Stimulated activated CD8-positive, alpha-beta memory T cell treated with anti-CD3 and anti-CD28 coated beads, Interleukin-4, amount 100 ng/mL, for 24 hours (primary cell): ENCODE results near the gene WDR82.

Experiments
- DNase-seq: peaks from one replicate; pipeline ENCODE4 v3.0.0-alpha.2; 2020; ENCODE audit warnings: low read depth

Gene WDR82

DNA sequence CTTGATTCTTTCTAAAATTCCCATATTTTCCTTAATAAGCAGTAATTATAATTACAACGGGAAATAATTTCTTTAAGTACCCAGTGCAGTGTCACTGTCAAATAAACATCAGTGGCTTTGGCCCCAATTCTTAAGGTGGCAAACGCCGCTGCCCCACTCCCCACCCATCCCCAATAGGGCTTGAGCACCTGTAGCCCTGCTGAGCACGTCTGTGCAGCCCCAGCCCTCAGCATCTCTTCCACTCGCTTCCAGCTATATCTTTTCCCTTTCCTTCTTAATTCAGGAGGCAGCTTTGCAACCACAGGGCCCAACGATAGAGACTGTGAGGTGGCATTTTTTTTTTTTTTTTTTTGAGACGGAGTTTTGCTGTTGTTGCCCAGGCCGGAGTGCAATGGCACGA is 23.8 kb downstream of the WDR82 start:
- DNase-seq, result no peak

GRCh38 chr3:52253314-52254304 is 24.8 kb downstream of the WDR82 start:
- peak; percentile 76 for DNase-seq

DNA sequence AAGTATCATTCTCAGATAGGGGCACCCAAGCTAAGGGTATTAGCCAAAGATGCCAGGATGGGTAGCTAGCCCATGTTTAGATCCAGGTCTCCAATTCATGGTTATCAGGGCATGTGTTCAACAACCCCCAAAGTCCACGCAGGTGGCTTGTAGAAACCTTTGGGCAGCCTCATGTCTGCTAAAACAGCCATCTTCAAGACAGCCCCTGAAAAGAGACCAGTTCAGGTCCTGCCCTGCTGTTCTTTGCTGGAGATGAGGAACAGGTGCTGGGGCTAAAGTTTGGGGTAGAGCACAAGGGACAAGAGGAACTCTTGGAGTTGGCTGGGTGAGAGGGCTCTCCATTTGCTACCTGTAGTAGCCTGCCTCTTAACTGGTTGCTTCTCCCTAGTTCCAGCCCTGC is 28.3 kb downstream of the WDR82 start:
- DNase-seq, result no peak

DNA sequence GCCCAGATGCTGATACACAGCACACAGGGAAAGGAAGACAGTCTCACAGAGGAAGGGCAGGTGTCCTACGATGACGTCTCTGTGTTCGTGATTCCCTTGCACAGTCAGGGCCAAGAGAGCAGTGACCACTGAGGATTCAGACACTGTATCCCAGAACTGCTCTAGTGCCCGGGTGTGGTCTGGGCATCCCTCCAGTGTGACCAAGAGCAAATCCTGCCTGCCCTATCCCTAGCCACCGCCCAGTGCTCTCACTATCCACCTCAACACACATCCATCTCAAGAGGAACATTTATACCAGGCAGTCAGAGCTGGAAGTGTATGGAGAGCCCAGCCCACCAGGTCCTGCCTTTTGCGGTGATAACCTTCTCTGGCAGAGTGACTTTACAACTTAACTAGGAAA is 28.8 kb downstream of the WDR82 start:
- DNase-seq, result no peak

- DNase-seq, result no peak
Observed at GRCh38 chr3:52248816-52249547, 29.5 kb downstream of the WDR82 start.

GRCh38 chr3:52248165-52248541 is 30.3 kb downstream of the WDR82 start:
- no peak for DNase-seq

DNA sequence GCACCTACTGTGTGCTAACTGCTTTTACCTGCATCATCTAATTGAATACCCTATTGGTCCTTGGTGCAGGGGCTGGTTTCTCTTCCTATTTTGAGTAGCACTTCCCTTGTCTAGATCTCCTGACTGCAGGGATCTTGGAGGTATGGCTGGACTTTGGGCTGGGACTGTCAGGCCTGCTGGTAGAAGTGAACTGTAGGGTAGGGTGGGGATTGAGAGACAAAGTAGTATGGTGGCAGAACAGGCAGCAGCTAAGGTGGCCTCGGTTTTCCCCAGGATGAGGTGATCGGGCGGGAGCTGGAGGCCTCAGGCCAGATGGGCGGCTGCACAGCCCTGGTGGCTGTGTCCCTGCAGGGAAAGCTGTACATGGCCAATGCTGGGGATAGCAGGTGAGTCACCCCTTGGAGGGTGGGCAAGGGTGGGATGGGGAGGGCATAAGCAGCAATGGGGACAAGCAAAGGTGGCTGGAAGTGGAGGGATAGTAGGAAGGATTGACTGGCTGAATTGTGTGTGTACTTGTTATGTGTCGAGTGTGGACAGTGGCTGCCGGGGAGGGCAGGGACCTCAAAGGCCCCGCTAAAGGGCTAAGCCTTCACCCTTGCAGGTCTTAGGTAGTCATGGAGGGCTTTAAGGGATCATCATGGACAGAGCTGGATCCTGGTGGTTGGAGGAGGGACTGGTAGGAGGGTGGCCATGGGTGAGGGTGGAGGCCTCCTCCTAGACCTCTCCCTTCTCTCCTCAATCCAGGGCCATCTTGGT is 30.9 kb downstream of the WDR82 start:
- DNase-seq, result no peak

DNA sequence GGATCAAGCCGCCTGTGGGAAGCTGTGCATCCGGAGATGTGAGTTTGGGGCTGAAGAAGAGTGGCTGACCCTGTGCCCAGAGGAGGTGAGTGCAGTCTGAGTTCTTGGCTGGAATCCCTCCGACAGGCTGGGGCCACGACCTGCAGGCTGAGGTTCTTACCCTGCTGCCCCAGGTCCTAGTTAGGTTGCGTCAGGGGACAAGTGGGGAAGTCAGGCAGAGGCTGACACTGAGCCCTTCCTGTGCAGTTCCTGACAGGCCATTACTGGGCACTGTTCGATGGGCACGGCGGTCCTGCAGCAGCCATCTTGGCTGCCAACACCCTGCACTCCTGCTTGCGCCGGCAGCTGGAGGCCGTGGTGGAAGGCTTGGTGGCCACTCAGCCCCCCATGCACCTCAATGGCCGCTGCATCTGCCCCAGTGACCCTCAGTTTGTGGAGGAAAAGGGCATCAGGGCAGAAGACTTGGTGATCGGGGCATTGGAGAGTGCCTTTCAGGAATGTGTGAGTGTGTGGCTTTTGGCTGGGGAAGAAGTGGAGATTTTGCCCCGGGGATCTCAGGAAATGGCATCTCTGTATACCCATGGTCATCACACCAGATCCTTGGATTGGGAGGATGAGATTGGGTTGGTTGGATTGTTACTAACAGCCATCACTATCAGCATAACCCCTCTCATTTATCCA is 31.6 kb downstream of the WDR82 start:
- DNase-seq, result no peak

DNA sequence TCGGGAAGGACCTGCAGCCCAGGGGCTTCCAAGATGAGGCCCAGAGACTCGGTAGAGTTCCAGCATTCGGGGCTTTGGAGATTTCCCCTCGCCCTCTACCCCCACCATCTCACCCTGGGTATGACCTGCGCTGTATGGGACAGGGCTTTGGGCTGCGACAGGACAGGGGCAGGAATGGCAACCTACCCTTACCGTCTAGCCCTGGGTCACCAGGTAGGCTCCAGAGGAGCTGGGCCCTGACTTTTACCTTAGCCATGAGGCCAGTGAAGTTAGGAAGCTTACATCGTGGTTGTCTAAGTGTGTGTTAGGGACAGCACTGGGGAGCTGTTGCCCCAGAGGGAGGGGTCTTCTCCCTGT is 32.2 kb downstream of the WDR82 start:
- no peak for DNase-seq

- DNase-seq, result no peak
Observed at GRCh38 chr3:52245322-52246263, 32.9 kb downstream of the WDR82 start, which contains the start of gene PPM1M. PPM1M (plus strand) TSS chr3:52245759; CDS start chr3:52245825, 66 bp downstream.

GRCh38 chr3:52243791-52244628 is 34.4 kb downstream of the WDR82 start:
- no peak for DNase-seq

DNA sequence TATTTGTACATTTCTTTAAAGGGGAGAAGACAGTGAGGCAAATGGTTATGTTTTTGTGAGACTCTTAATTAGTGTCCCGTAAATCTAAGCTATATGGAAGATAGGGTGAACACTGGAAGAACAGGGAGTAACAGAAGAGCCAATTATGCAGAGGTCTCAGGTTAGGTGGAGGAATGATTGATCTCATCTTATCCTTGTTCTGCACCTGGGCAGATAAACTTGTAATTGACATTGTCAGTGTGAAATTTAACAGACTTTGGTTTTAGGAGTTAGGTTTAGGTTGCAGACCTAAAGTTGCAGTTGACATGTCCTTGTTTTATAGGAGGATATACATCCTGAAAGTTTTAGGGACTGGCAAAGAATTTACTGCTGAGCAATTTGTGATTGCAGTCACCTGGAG is 36.4 kb downstream of the WDR82 start:
- DNase-seq, result no peak

GRCh38 chr3:52240886-52241370 is 37.5 kb downstream of the WDR82 start:
- no peak for DNase-seq

GRCh38 chr3:52240059-52240885 is 38.2 kb downstream of the WDR82 start:
- no peak for DNase-seq

DNA sequence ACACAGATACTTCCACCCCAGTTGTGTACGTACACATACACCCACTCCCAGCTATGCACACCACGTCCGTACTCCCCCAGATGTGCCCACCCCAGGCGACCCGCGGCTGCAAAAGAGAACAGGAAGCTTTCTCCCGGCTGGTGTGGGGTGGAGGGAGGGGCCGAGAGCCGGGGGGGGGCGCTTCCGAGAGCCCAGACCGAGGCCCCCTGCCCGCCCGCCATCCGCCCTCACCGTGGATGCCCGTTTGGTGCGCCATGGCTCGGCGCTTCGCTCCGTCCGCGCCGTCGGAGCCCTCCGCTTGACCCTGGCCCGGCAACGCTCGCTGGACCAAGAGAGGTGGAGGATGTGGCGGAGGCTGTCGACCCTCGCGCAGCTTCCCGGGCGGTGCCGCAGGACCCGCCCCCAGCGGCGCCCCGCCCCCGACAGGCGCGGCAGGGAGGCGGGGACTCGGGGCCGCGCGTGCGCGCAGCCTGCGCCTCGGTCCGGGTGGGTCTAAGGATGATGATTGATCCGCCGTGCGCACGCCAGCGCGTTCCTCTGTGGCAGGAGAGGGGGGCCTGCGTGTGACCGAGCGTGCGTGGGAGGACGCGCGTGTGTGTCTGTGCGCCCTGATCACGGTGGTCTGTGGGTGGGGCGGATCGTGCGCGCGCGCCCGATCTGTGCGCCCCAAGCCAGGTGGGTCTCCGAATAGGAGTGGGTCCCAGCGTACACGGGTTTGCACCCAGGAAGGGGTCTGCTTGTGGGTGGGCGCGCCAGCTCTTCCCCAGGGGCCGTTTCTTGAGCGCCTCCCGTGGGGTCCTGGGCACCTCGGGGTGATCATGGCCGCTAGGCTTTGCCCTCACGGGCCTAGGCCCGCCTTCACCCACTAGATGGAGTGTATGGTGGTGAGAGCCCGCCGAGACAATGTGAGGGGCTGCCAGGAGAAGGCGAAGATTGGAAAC is 39.4 kb downstream of the WDR82 start, which contains the start of gene TWF2:
Gene TWF2 (minus strand): TSS at position 398 of the 941 bp plus-strand sequence. CDS start 142 bp downstream, at position 256.
- peak; percentile 81 for DNase-seq

DNA sequence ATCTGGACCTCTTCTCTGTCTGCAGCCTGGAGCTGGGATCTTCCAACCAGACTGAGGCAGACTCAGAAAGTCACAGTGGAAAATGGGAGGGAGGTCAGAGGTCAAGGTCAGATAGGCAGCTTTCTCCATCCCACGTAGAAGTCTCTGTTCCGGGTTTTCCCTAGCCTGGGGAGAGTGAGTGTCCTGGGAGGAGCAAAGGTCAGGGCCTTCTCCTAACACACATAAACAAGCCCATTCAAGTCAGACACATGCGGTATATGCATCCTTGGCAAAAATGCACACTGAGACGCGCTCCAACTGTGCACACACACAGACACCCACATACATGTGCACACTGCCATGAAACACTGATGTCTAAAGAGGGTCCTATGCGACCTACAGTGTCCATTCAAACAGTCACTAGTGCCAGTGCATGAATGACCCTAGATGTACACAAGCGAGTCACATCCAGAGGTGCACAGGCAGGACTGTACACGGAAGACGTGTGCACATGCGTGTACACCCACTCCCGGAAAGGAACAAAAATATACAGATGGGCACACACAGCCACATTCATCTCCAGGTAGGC is 40.2 kb downstream of the WDR82 start:
- no peak for DNase-seq

DNA sequence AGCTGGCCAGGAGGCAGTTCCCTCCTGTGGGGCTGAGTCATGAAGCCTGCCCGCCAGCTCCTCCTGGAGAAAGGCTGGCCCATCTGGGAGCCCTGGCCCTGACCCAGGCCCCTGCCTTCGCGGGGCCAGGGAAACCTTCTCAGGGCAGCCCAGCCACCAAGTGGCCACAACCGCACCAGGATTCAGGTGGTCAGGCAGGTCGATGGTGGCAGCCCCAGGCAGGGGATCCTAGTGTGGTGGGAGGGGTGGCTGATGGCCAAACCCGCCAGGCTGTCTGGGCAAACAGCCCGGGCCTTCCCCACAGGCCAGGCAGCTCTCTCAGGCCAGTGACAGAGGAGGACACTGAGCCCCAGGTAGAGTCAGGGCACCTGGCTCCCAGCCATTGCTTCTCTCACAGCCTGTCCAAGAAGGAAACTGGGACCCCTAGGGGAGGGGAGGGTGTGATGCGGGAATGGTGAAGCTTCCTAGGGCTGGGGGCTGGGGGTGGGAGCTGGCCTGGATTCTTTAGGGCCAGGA is 40.7 kb downstream of the WDR82 start:
- no peak for DNase-seq
